HEK293 (cell line): ENCODE results near the gene SENP5.
A peak's percentile ranks its signal among the peaks of the same experiment; 100 is the strongest.
"Not testable (repeated sequence)": the region's sequence is repeated elsewhere in the genome, so short reads cannot be mapped to it uniquely, and the experiment has no call there.

ENCODE experiments used
- CTCF ChIA-PET: fragments of 350-600 bp; formaldehyde crosslinking; extraction: SDS; loops from one replicate; lab custom pipeline; 2021; ENCODE audit warnings: antibody characterized with exemption; lab: Yijun Ruan, JAX
- POLR2A ChIA-PET: fragments of 300-600 bp; formaldehyde crosslinking; extraction: SDS; loops from one replicate; lab custom pipeline; 2020; ENCODE audit warnings: antibody characterized with exemption, inconsistent platforms; lab: Yijun Ruan, JAX
- H3K27ac ChIP-seq: fragments of 200-500 bp; sonication (Bioruptor generic); 2 replicates; pipeline ENCODE4 v1.5.1; 2014; ENCODE audit warnings: low read depth, low read length, control low read depth, inconsistent platforms; ENCODE audit errors: extremely low read depth
- H3K36me3 ChIP-seq, 2 experiments: fragments of 200-500 bp in 1 of 2; sonication (Bioruptor generic) in 1 of 2; 1 replicate in 1 of 2; 2 replicates in 1 of 2; pipeline ENCODE4 v1.5.1; 2014 to 2017; ENCODE audit warnings: inconsistent platforms in 2 of 2, low read length in 2 of 2; ENCODE audit not compliant: control insufficient read depth in 2 of 2, insufficient read depth in 1 of 2
- H3K4me1 ChIP-seq: fragments of 200-500 bp; sonication (Bioruptor generic); 2 replicates; pipeline ENCODE4 v1.5.1; 2014; ENCODE audit warnings: mild to moderate bottlenecking, low read length, inconsistent platforms; ENCODE audit not compliant: control insufficient read depth, insufficient read depth
- H3K4me3 ChIP-seq: 2 replicates; pipeline ENCODE4 v1.5.1; 2011; ENCODE audit warnings: low read depth, mild to moderate bottlenecking, control low read depth, low read length, moderate library complexity
- H3K9me3 ChIP-seq: fragments of 200-500 bp; sonication (Bioruptor generic); 2 replicates; pipeline ENCODE4 v1.5.1; 2014; ENCODE audit warnings: low read depth, low read length, inconsistent platforms; ENCODE audit not compliant: control insufficient read depth, insufficient read depth
- MZF1 ChIP-seq: fragments of 450-650 bp; formaldehyde crosslinking; IDR thresholded peaks from 2 replicates; pipeline ENCODE4 v1.5.1; 2017; ENCODE audit warnings: missing biosample characterization, missing genetic modification characterization, borderline replicate concordance
- OVOL3 ChIP-seq: fragments of 450-650 bp; formaldehyde crosslinking; IDR thresholded peaks from 2 replicates; pipeline ENCODE4 v1.5.1; 2016; ENCODE audit warnings: missing biosample characterization, missing genetic modification characterization
- PRDM4 ChIP-seq: fragments of 450-650 bp; formaldehyde crosslinking; IDR thresholded peaks from 2 replicates; pipeline ENCODE4 v1.5.1; 2017; ENCODE audit warnings: missing biosample characterization, missing genetic modification characterization
- SP3 ChIP-seq: fragments of 450-650 bp; formaldehyde crosslinking; IDR thresholded peaks from 2 replicates; pipeline ENCODE4 v1.5.1; 2016; ENCODE audit warnings: missing biosample characterization, missing genetic modification characterization
- ZBTB11 ChIP-seq: fragments of 450-650 bp; formaldehyde crosslinking; conservative IDR thresholded peaks from 2 replicates; pipeline ENCODE4 v1.5.1; 2016; ENCODE audit warnings: low read depth, missing biosample characterization, missing genetic modification characterization
- ZEB2 ChIP-seq: fragments of 450-650 bp; formaldehyde crosslinking; IDR thresholded peaks from 2 replicates; pipeline ENCODE4 v1.5.1; 2016; ENCODE audit warnings: missing biosample characterization, missing genetic modification characterization
- ZNF10 ChIP-seq: fragments of 450-650 bp; formaldehyde crosslinking; IDR thresholded peaks from 2 replicates; pipeline ENCODE4 v1.5.1; 2017; ENCODE audit warnings: missing biosample characterization, missing genetic modification characterization
- ZNF202 ChIP-seq: fragments of 450-650 bp; formaldehyde crosslinking; IDR thresholded peaks from 2 replicates; pipeline ENCODE4 v1.5.1; 2016; ENCODE audit warnings: missing biosample characterization, missing genetic modification characterization, borderline replicate concordance
- ZNF558 ChIP-seq: fragments of 450-650 bp; formaldehyde crosslinking; IDR thresholded peaks from 2 replicates; pipeline ENCODE4 v1.5.1; 2016; ENCODE audit warnings: missing biosample characterization, missing genetic modification characterization
- ZNF747 ChIP-seq: fragments of 450-650 bp; formaldehyde crosslinking; IDR thresholded peaks from 2 replicates; pipeline ENCODE4 v1.5.1; 2016; ENCODE audit warnings: missing biosample characterization, missing genetic modification characterization
- ZNF768 ChIP-seq: fragments of 450-650 bp; formaldehyde crosslinking; IDR thresholded peaks from 2 replicates; pipeline ENCODE4 v1.5.1; 2018; ENCODE audit warnings: missing biosample characterization, mild to moderate bottlenecking, missing genetic modification characterization
- ZNF791 ChIP-seq: fragments of 450-650 bp; formaldehyde crosslinking; IDR thresholded peaks from 2 replicates; pipeline ENCODE4 v1.5.1; 2016; ENCODE audit warnings: missing biosample characterization, missing genetic modification characterization

SENP5 gene

GRCh38 chr3:196867507-196868296, at the start of gene SENP5 (continued):
- TF ChIP-seq ZNF202 = 0 out of 2 replicates have a peak, but pooled peaks have one; percentile 38
- peak; percentile 49; the same call in 1 of the 2 replicates for TF ChIP-seq ZEB2 (tag by site-specific recombination)
- peak; percentile 52; the same call in 1 of the 2 replicates for TF ChIP-seq ZBTB11
- no peak for TF ChIP-seq MZF1 (tag by site-specific recombination)
- no peak for TF ChIP-seq ZNF791 (tag by site-specific recombination)
- peak; percentile 29; the same call in 1 of the 2 replicates for TF ChIP-seq SP3 (tag by site-specific recombination)

- Histone ChIP-seq H3K27ac (no peak overlapping the region), H3K36me3 (peaks cover 9 to 63% of the 10 kb centered on the region in 2 experiments), H3K4me3 (no peak overlapping the region), H3K4me1 (no peaks in the 10 kb centered on the region), H3K9me3 (no peaks in the 10 kb centered on the region)
- POLR2A ChIA-PET = no interaction called here
- CTCF ChIA-PET = no interaction called here
- TF ChIP-seq ZNF791 (tag by site-specific recombination) = no peak
- TF ChIP-seq OVOL3 (tag by site-specific recombination) = no peak
- no peak for TF ChIP-seq ZNF10 (tag by site-specific recombination)
- TF ChIP-seq PRDM4 = no peak
Observed at GRCh38 chr3:196821806-196822355, 45.8 kb upstream of the SENP5 start.

- peaks cover 0 to 26% of the 10 kb centered on the region in 2 experiments for H3K36me3 ChIP-seq
- H3K4me3 ChIP-seq, POLR2A ChIA-PET, H3K4me1 ChIP-seq, H3K27ac ChIP-seq, H3K9me3 ChIP-seq: not testable (repeated sequence)
- CTCF ChIA-PET = interaction anchor here (1.1 to 1.3 kb wide), 2 partner anchors 8 to 14 kb away, joined by 3 to 5 read pairs; no protein-coding TSS in a partner anchor
Observed at GRCh38 chr3:196829651-196830050, 38.1 kb upstream of the SENP5 start.

GRCh38 chr3:196835086-196835485, 32.6 kb upstream of the SENP5 start:
- Histone ChIP-seq H3K4me1 (no peaks in the 10 kb centered on the region), H3K27ac (no peak overlapping the region), H3K36me3 (peaks cover 0 to 7% of the 10 kb centered on the region in 2 experiments; a peak in 2 of 3 replicates), H3K4me3 (no peak overlapping the region), H3K9me3 (no peaks in the 10 kb centered on the region)
- TF ChIP-seq ZNF768 (tag by site-specific recombination) (no peak), ZNF747 (tag by site-specific recombination) (no peak), ZNF558 (0 out of 2 replicates have a peak, but pooled peaks have one; percentile 12)
- ChIA-PET CTCF (interaction anchor here (0.6 kb wide), 1 partner anchor 104 kb away, joined by 4 read pairs; no protein-coding TSS in a partner anchor), POLR2A (no interaction called here)

GRCh38 chr3:196836626-196837025, 31.1 kb upstream of the SENP5 start:
- CTCF ChIA-PET, H3K9me3 ChIP-seq, H3K36me3 ChIP-seq, POLR2A ChIA-PET, H3K27ac ChIP-seq, H3K4me3 ChIP-seq, H3K4me1 ChIP-seq: not testable (repeated sequence)
